HL-60/S4 (cell line): ENCODE results near the gene FGF18.

Experiments
- in situ Hi-C: fragments of 300-500 bp; cut with MboI; formaldehyde crosslinking; loops from 2 replicates; pipeline ENCODE4 v1.14.3; 2022; ENCODE audit warnings: low sequenced_read_pairs

Gene FGF18

DNA sequence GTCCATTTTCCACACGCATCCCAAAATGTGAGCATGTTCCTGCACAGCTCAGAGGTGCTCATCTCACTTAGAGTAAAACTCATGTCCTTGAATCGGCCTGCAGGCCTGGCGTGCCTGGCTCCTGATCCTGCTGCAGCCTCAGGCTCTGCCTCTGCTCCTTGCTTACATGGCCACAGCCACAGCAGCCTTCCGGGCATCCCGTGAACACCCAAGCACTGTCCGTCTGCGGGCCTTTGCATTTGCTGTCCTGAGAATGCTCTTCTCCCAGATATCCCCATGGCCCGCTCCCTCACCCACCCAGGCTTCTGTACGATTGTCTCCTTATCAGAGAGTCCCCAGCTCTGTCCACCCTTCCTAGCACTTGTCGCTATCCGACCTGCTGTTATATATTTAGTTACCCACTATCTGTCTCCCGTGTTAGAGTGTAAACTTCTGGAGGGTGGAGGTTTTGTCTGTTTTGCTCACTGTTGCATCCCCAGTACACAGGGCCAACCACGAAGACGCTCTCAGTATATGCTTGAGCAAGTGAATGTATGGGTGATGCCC is 21.9 kb downstream of the FGF18 start:
- in situ Hi-C loops, result no loop called here

DNA sequence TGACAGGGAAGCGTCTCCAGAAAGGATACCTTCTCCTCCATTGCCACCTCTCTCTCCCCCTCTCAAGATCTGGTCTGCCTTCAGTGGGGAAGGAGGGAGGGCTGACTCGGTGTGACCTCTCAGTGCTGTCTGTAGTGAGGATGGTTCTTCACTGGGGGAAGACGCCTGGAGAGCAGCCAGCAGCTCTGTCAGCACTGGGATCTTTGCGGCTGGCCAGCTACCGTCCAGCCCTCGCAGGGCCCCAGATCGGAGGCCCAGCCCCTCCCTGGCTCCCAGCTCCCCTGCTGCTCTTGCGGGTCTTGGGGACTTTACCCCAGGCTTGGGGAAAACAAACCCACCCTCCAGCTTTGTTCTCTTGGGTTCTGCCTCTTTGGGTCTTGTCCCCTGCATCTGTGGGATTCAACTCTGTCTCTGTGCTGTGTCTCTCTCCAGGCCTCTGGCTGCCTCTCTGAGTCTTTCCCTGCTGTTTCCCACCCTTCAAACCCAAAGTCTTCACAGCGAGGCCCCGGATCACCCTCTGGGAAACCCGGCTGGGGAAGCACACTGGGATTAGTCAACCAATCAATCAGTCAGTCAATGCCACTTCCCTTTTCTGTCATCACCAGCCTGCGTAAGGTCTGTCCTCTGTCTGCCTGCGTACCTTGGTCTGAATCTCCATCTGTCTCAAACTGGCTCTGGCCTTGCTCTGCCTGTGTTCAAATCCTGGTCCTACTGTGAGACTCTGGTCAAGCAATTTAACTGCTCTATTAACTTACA is 23.0 kb downstream of the FGF18 start:
- in situ Hi-C loops, result no loop called here

DNA sequence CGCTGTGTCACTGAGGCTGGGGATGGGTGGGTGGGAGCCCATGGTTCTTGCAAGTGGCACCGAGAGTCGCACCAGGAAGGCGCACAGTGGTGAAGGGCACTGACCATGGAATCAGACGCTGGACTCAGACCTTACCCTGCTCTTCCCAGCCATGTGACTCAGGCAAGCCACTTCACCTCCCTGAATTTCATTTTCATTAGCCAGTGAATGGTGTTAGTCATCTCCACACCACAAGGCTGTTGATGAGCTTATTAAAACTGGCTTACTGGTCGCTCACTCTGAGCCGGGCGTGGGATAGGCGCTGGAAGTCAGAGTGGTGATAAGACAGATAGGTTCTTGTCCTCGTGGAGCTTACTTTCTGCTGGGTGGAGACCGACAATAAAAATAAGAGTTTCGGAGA is 25.1 kb downstream of the FGF18 start:
- in situ Hi-C loops, result no loop called here

DNA sequence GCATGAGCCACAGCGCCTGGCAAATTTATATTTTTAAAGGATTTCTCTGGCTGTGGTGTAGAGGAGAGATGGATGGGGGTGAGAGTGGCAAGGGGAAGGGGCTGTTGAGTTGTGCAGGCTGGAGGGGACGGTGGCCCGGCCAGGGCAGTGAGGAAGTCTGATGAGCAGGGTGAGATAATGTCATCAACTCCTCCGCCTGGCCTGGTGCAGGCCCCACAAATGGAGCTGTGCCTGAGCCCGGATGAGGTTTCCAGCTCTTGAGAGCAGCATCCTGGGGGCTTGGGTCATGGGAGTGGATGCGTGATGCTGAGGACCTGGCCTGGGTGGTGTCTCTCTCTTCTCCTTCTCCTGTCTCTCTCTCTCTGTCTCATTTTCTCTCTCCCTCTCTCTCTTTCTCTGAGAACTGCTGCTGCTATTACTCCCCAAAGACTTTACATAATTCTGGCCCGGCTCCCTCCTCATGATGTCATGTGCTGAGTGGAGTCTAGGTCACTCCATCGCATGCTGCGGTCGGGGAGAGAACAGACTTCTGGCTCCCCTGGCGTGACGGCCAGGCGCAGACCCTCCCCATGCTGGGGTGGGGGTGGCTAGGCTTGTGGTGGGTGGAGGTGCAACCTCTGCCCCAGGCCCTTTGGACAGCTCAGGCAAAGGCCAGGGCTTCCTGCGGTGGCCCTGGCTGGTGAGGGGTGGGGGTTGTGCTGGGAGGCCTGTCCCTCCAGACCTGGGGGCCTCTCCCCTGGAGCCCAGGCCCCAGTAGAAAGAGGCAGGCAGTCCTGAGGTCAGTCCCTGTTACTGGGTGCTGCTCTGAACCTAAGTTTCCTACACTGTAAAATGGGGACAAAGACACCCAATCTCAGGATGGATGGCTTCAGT is 26.4 kb downstream of the FGF18 start:
- in situ Hi-C loops, result no loop called here

DNA sequence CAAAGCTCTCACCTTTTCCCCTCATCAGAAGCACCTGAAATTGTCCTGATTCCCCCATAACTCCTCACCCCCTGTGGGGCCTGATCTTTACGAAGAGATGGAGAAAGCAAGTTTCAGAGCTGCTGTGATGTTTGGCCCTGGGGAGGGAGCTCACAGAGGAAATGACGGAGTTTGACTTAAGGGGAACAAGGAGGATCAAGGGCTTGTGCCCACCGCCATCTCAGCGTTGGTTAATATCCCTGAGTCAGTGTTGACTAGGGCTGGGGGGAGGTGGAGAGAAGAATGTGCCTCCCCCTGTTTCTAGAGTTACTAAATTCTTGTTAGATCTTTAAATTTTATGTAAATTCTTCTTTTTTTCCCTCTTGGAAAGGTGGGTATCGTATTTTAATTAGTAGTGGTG is 27.8 kb downstream of the FGF18 start:
- in situ Hi-C loops, result no loop called here

DNA sequence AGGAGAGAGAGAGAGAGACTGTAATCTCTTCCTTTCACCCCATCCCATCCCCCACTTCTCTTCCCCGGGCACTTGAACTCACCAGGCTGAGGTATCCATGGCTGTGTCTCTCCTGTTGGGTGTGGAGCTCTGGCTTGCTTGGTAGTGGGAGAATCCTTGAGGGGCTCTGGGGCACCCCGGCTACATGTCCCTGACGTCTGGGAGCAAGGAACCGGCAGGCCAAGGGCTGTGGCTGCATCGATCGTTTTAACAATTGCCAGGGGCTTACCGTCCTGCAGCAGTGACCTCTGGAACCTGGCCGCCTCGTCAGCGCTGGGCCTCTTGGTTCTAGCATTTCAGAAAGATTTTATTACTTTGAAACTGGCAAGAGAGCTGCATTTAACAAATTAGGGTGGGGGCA is 30.0 kb downstream of the FGF18 start:
- in situ Hi-C loops, result no loop called here

DNA sequence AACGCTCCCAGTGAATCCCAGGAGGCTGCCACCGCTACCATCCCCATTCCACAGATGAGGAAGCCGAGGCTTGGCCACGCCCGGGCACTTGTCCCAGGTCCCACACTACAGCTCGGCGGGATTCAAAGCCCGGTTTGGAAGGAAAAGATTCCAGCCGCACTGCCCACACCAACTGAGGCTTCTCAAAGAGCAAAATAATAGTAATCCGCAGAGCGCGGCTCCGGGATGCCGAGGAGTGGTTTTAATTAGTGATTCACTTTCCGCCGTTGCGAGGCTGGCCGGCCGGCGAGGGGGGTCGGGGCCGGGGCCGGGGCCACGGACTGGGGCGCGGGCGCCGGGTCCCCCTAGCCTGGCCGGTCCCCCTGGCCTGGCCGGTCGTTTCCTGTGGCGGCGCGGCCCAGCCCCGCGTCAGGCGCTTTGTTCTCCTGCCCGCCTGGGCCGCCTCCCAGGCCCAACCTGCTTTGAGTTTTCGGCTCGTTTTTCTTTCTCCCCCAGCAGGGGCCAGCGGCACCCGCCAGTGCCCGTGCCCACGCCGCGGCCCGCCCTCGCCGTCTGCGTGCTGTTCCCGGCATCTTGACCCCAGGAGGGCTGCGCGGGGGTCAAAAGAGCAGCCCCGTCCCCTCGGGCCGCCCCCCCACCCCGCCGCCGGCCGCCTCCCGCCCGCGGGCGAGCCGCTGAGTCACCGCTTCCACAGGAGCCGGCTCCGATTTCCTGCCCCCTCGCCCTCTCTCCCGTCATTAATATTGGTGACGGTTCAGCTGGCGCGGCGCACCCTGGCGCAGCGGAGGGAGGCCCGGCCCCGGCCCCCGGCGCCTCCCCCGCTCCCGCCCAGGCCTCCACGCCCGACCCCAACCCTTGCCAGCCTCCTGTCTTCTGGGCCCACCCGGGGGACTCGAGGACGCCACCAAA is 31.2 kb downstream of the FGF18 start:
- in situ Hi-C loops, result no loop called here

DNA sequence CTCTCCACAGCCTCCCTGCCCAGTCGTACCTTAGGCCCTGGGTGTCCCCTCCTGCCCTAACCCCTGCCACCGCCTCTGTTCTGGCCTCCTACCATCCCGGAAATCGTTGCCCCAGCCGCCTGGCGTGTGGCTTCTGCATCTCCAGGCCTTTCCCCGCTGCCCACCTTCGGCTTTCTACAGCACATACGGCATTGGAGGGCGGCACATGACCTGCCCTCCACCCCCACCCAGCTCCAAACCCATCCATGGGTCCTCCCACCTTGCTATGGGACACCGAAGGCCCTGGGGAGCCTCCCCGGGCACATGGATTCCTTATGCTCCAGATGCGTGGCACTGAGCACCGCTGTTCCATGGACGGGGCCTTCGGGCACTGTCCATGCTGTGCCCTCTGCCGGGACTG is 32.0 kb downstream of the FGF18 start:
- in situ Hi-C loops, result no loop called here

DNA sequence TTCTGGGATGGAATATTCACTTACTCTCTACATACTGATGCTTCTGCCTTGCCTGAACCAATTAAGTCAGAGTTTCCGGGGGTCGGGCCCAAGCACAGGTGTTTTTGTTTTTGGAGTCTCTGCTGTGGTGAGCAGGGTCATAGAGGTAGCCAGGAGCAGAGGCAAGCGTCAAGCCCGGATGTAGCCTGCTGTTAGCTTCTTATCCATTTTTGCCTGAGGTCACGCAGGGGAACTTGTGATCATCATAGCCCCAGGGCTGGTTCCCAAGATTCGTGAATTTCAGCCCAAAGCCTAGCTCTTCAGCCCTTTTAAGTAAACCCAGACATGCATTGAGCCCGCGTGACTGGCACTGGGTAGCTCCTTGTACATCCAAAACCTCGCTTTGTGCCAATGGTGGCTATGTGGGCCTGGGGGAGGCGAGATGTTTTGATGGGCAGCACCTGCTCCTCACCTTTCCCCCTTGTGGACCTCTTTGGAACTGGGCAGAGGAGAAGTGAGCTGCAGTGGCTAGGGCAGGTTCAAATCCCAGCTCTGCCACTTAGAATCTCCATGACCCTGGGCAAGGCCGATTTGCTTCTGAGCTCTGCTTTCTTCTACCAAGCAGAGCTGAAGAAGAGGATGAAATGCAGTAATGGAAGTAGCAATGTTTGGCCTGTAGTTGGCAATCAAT is 33.7 kb downstream of the FGF18 start:
- in situ Hi-C loops, result no loop called here

DNA sequence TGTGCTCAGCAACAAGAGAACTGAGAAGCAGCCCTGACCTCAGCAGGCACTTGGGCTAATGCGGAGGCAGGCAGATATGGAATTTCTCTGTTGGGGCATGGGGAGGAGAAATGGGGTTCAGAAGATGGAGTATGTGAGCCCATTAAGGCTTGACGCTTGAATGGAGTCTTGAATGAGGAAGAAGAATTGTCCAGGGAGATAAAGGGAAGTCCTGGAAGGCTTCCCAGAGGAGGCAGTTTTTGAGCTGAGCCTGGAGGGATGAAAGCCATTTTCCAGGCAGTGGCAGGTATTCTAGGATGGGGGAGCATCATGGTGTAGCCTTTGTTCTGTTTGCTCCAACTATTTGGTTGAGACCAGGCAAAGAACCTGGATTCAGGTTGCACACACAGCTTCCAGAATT is 34.5 kb downstream of the FGF18 start:
- in situ Hi-C loops, result no loop called here

DNA sequence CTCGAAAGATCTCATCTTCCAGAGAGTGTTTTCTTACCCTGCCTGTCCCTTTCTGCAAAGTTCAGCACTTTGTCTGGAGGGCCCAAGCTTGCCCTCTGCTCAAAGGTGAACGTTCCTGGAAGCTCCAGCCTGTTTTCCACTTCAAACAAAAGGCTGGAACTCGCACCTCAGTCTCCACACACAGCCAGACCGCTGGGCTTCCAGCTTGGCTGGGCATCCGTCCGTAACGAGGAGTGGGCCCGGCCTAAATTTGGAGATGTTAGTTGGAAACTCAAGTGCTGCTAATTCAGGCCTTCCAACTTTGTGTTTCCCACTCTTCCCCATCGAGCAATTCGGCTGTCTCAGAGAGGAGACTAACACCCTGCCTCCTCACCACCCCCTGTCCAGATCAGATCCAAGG is 35.1 kb downstream of the FGF18 start:
- in situ Hi-C loops, result no loop called here

DNA sequence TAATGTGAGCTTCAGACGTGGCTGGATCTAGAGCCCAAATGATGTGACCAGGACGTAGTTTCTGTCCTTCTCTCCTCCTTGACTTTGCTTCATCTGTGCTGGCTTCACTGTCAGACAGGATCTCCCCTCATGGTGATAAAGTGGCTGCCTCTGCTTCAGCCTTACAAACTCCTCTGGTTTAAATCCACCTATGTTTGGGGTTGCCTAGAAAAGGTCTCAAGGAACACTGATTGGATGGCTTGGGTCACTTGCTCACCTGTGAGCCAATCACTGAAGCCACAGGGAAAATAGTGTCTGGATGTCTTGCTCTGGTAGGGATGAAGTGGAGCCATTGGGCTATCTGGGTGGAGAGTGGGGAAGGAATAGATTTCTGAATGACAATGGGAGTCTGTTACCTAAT is 36.1 kb downstream of the FGF18 start:
- in situ Hi-C loops, result no loop called here

DNA sequence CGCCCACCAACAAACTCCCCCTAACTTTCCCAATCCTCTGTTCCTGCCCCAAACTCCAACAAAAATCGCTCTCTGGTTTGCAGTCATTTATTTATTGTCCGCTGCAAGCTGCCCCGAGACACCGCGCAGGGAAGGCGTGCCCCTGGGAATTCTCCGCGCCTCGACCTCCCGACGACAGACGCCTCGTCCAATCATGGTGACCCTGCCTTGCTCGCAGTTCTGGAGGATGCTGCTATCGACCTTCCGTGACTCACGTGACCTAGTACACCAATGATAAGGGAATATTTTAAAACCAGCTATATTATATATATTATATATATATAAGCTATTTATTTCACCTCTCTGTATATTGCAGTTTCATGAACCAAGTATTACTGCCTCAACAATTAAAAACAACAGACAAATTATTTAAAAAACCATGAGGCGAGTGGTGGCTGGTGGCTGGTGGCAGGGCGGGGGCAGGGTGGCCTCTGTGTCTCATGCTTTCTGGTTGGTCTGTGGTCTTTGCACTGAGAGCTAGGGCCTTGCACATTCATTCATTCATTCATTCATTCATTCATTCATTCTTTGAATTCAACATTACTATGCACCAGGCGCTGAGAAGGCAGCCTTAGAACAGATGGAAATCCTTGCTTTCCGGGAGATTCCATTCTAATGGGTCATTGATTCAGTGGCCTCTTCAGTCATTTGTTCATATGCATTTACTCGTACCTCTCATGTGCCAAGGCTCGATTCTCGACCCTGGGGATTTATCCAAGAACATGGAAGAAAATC is 37.9 kb downstream of the FGF18 start:
- in situ Hi-C loops, result no loop called here

DNA sequence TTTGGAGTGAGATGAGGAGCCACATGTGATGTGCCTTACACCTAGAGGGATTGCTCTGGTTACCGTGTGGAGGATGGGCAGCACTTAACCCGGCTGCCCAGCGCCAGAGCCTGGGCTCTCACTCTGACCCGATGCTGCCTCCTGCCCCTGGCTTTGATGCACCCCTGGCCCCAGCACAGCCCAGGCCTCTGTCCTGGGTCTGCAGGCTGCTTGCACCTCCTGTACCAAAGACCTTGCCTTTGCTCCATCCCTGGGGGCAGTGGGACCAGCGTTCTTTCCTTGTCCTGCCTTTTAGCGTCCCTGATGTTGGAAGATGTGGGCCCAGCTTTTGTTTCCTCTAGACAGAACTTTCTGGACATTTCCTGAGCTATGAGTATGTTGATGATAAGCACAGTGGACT is 40.4 kb downstream of the FGF18 start:
- in situ Hi-C loops, result no loop called here

DNA sequence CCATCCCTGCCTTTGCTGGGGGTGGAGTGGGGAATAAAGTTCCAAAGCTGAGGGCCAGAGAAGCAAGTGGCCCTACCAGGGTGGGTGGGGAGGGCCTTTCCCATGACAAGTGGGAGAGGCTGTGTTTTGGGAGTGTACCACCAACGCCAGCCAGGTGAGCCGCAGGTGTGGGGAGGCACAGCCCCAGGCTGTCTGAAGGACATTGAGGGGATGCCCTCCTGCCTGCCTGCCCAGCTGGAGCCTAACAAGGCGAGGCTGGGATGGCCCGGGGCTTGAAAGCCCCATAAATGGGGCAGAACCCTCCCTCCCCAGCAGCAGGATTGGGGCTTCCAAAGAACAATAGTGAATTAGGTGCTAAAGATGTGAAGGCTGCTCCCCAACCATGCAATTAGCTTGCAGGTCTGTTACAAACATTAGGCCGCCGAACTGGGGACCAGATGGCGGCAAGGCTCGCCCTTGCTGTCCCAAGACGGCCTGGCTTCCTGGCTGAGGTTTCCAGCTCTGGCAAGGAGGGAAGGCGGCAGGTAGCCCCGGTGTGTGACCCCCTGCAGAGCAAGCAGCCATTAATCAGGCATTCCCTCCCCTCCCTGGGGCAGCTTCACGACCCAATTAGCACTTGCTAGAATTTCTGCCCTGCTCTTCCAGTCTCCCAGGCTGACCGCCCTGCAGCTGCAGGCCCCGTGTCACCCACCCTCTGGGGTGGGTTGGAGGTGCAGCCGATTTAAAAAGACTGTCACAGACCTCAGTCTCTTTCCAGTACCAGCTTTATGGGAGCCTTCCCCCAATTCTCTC is 42.9 kb downstream of the FGF18 start:
- in situ Hi-C loops, result no loop called here

DNA sequence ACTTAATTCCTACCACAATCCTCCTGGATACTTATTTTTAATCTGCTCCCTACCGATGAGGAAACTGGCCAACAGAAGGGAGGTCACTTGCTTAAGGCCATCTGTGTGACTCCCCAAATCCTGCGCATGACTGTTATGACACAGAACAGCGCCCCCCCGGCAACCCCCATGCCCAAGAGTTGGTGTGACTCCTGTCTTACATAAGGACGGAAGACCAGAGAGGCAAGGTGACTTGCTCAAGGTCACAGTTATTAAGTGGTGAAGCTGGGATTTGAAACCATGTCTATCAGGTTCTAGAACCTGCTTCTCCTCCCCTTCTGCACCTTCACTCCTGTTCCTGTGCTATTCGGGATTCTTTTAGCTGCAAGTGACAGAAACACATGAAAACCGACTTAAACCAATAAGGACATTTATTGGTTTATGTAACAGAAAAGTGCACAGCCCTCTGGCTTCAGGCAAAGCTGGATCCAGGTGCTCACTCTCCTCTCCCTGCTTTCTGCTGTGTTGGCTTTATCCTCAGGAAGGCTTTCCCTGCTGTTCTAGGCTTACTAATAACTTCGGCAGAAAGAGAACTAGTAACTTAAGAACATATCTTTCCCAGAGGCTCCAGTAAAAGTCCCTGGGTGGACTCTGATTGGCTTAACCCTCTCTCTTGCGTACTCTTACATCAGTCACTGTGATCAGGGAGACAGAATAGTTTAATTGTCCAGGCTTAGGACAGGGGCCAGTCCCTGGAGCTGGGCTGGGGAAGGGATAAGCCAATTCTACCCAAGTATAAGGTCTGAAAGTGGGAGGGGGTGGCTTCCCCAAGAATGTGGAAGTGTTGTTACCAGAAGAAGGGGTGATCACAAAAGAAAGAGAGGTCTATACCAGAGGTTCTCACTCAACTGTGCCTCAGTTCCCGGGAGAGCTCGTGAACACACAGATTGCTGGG is 43.7 kb downstream of the FGF18 start:
- in situ Hi-C loops, result no loop called here

DNA sequence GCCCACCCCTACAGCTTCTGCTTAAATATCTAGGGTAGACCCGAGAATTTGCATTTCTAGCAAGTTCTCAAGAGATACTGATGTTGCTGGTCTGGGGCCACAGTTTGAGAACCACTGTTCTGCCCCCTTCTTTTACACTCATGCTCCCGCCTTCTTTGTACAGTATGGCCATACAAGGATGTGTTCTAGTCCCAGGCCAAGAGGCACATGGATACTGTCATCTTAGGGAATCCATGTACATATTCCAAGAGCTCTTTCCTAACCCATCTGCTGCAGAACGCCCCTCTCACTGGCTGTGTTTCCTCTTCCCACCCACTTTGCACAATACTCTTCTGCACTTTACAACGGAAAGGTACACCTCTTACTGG is 44.4 kb downstream of the FGF18 start:
- in situ Hi-C loops, result no loop called here

DNA sequence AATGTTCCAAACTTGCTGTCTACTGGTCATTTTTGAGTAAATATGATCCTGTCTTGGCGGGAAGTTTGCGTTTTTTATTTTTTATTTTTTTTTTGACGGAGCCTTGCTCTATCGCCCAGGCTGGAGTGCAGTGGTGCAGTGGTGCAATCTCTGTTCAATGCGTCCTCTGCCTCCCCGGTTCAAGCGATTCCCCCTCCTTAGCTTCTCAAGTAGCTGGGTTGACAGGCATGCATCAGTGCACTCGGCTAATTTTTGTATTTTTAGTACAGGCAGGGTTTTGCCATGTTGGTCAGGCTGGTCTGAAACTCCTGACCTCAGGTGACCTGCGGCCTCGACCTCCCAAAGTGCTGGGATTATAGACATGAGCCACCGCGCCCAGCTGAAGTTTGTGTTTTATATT is 45.4 kb downstream of the FGF18 start:
- in situ Hi-C loops, result no loop called here
